Adrenal gland (tissue), 5 donors: ENCODE results near the gene MS4A12.

Experiments used
- POLR2A ChIP-seq, 2 donors: fragments of 450-650 bp; IDR thresholded peaks; one replicate each; pipeline ENCODE4 v1.6.1; 2017; ENCODE audit warnings: antibody characterized with exemption in 2 of 2, mild to moderate bottlenecking in 2 of 2, moderate library complexity in 1 of 2
- TF ChIP-seq, protein P1 (sequence below), 6 experiments: fragments of 450-650 bp in 4 of 6; fragments of 200-600 bp in 2 of 6; sonication (generic) in 1 of 6; IDR thresholded peaks; 1 replicate in 5 of 6; 2 replicates in 1 of 6; pipeline versions ENCODE4 v1.5.1 to v1.8.0; 2016 to 2021; ENCODE audit warnings: antibody characterized with exemption in 6 of 6, mild to moderate bottlenecking in 2 of 6, moderate library complexity in 1 of 6
- donor health status: DM: no; HTN: no; CAD: no.

DNA sequence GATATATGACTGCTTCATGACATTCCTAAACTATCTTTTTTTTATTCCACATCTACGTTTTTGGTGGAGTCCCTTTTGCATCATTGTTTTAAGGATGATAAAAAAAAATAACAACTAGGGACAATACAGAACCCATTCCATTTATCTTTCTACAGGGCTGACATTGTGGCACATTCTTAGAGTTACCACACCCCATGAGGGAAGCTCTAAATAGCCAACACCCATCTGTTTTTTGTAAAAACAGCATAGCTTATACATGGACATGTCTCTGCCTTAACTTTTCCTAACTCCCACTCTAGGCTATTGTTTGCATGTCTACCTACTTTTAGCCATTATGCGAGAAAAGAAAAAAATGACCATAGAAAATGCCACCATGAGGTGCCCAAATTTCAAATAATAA, 23.7 kb upstream of the MS4A12 start:
- no peak for TF ChIP-seq POLR2A (IDR thresholded peaks at IDR 0.05)
- TF ChIP-seq, protein P1, sequence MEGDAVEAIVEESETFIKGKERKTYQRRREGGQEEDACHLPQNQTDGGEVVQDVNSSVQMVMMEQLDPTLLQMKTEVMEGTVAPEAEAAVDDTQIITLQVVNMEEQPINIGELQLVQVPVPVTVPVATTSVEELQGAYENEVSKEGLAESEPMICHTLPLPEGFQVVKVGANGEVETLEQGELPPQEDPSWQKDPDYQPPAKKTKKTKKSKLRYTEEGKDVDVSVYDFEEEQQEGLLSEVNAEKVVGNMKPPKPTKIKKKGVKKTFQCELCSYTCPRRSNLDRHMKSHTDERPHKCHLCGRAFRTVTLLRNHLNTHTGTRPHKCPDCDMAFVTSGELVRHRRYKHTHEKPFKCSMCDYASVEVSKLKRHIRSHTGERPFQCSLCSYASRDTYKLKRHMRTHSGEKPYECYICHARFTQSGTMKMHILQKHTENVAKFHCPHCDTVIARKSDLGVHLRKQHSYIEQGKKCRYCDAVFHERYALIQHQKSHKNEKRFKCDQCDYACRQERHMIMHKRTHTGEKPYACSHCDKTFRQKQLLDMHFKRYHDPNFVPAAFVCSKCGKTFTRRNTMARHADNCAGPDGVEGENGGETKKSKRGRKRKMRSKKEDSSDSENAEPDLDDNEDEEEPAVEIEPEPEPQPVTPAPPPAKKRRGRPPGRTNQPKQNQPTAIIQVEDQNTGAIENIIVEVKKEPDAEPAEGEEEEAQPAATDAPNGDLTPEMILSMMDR (IDR thresholded peaks at IDR 0.05) = no peak
